Progenitor cell of endocrine pancreas (in vitro differentiated cells): ENCODE results near the gene PPIL6. TPM values are rescaled to one million over a fixed set of nuclear protein-coding genes. Genes with fewer than 3 reads are reported as not detected.
"Not testable (repeated sequence)": the region's sequence is repeated elsewhere in the genome, so short reads cannot be mapped to it uniquely, and the experiment has no call there.

ENCODE experiments used
- DNase-seq: peaks from one replicate; pipeline ENCODE4 v3.0.0; 2021; ENCODE audit warnings: low spot score; ENCODE audit not compliant: unreplicated experiment
- H3K27ac Mint-ChIP-seq: 2 replicates; pipeline ENCODE4 v1.8.0; 2021; ENCODE audit warnings: mild to moderate bottlenecking, moderate library complexity, mixed read lengths
- H3K27me3 Mint-ChIP-seq: 2 replicates; pipeline ENCODE4 v1.8.0; 2021; ENCODE audit warnings: mixed read lengths
- H3K36me3 Mint-ChIP-seq: 2 replicates; pipeline ENCODE4 v1.8.0; 2022; ENCODE audit warnings: mixed read lengths; ENCODE audit not compliant: insufficient read depth
- H3K4me1 Mint-ChIP-seq: 2 replicates; pipeline ENCODE4 v1.8.0; 2021; ENCODE audit warnings: low read depth, mixed read lengths
- H3K4me3 Mint-ChIP-seq: 2 replicates; pipeline ENCODE4 v1.8.0; 2021; ENCODE audit warnings: low read depth, mild to moderate bottlenecking, moderate library complexity, mixed read lengths
- H3K9me3 Mint-ChIP-seq: 2 replicates; pipeline ENCODE4 v1.8.0; 2021; ENCODE audit warnings: low read depth, mixed read lengths
- total RNA-seq: library from RNA; stranded (reverse); gene quantifications from 2 replicates; pipeline ENCODE4 v1.2.1, GENCODE V29; 2021
- TF ChIP-seq, protein P1 (sequence below): fragments of 200-600 bp; sonication (generic); IDR thresholded peaks from one replicate; pipeline ENCODE4 v1.5.0; 2021; ENCODE audit warnings: antibody characterized with exemption, mild to moderate bottlenecking; ENCODE audit not compliant: unreplicated experiment

The PPIL6 gene
- total RNA-seq, 1 donor from 2014 or later, result 7.9 TPM

DNA sequence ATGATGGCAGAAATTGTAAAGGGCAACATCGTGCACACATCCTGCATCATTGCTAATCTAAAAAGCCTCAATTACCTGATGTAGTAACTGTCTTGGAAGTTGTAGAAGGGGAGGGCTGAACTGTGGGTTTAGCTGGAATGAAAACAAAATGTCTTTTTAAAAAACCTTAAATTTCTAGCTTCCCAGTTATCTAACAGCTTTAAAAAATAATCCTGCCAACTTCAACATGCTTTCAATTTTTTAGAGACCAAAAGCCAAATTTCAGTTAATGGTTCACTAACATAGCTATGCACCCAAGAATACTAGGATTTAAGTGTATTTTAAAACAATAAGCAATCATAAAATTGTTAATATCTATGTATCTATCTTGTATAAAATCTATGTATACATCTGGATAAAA is 70.1 kb downstream of the PPIL6 start:
- Mint-ChIP-seq H3K36me3 (peaks cover 30% of the 10 kb centered on the region), H3K27ac (no peak overlapping the region), H3K9me3 (no peaks in the 10 kb centered on the region), H3K4me1 (no peaks in the 10 kb centered on the region), H3K4me3 (no peak overlapping the region), H3K27me3 (no peaks in the 10 kb centered on the region)
- no peak for DNase-seq
- TF ChIP-seq, protein P1, sequence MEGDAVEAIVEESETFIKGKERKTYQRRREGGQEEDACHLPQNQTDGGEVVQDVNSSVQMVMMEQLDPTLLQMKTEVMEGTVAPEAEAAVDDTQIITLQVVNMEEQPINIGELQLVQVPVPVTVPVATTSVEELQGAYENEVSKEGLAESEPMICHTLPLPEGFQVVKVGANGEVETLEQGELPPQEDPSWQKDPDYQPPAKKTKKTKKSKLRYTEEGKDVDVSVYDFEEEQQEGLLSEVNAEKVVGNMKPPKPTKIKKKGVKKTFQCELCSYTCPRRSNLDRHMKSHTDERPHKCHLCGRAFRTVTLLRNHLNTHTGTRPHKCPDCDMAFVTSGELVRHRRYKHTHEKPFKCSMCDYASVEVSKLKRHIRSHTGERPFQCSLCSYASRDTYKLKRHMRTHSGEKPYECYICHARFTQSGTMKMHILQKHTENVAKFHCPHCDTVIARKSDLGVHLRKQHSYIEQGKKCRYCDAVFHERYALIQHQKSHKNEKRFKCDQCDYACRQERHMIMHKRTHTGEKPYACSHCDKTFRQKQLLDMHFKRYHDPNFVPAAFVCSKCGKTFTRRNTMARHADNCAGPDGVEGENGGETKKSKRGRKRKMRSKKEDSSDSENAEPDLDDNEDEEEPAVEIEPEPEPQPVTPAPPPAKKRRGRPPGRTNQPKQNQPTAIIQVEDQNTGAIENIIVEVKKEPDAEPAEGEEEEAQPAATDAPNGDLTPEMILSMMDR, result no peak

DNA sequence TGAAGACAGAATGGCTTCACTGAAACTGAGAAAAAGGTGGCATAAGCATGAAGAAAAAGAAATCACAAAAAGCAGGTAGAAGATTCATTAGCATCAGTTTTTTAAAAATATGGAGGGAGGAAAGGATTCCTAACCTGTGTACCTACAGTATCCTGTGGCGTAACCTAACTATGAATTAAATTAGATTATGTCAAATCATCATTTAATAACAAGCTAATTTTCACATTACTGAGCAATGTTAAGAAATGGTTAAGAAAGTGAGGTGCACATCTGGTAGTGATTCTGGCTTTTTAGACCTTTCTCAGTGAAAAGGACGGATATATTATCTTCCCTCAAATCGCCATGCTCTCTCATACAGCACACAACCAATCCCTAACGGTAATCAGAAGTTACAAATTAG is 70.7 kb downstream of the PPIL6 start:
- no peaks in the 10 kb centered on the region for H3K4me1 Mint-ChIP-seq
- H3K9me3 Mint-ChIP-seq, result no peaks in the 10 kb centered on the region
- H3K27ac Mint-ChIP-seq, result no peak overlapping the region
- no peak for DNase-seq
- no peak overlapping the region for H3K4me3 Mint-ChIP-seq
- H3K27me3 Mint-ChIP-seq, result no peaks in the 10 kb centered on the region
- TF ChIP-seq, protein P1, result no peak
- peaks cover 34% of the 10 kb centered on the region for H3K36me3 Mint-ChIP-seq

DNA sequence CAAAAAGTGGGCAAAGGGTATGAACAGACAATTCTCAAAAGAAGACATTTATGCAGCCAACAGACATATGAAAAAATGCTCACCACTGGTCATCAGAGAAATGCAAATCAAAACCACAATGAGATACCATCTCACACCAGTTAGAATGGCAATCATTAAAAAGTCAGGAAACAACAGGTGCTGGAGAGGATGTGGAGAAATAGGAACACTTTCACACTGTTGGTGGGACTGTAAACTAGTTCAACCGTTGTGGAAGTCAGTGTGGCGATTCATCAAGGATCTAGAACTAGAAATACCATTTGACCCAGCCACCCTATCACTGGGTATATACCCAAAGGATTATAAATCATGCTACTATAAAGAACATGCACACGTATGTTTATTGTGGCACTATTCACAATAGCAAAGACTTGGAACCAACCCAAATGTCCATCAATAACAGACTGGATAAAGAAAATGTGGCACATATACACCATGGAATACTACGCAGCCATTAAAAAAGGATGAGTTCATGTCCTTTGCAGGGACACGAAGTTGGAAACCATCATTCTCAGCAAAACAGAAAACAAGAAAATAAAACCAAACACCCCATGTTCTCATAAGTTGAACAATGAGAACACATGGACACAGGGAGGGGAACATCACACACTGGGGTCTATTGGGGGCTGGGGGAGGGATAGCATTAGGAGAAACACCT is 75.9 kb downstream of the PPIL6 start:
- DNase-seq, H3K9me3 Mint-ChIP-seq, H3K4me1 Mint-ChIP-seq, H3K27ac Mint-ChIP-seq, H3K4me3 Mint-ChIP-seq, H3K27me3 Mint-ChIP-seq: not testable (repeated sequence)
- H3K36me3 Mint-ChIP-seq, result peaks cover 58% of the 10 kb centered on the region

DNA sequence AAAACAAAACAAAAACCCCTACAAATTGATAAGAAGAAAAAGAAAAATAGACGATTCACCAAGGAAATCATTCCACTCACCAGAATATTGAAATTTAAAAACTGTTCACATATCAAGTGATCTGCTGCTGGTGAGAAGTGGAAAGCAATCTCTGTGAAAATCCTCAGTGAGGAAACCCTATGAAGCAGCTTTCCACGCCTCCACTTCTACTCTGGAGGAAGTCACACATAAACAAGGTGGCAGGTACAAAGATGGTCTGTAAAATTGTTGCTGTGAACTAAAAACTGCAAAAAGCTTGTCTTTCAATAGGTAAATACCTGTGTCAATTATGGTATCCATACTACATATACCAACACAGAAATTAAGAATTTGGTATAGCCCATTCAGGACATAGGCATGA is 76.7 kb downstream of the PPIL6 start:
- Mint-ChIP-seq H3K9me3 (peaks cover 3% of the 10 kb centered on the region), H3K36me3 (peaks cover 62% of the 10 kb centered on the region), H3K4me1 (no peaks in the 10 kb centered on the region), H3K27ac (no peak overlapping the region), H3K27me3 (no peaks in the 10 kb centered on the region), H3K4me3 (no peak overlapping the region)
- TF ChIP-seq, protein P1, result no peak
- DNase-seq, result no peak

DNA sequence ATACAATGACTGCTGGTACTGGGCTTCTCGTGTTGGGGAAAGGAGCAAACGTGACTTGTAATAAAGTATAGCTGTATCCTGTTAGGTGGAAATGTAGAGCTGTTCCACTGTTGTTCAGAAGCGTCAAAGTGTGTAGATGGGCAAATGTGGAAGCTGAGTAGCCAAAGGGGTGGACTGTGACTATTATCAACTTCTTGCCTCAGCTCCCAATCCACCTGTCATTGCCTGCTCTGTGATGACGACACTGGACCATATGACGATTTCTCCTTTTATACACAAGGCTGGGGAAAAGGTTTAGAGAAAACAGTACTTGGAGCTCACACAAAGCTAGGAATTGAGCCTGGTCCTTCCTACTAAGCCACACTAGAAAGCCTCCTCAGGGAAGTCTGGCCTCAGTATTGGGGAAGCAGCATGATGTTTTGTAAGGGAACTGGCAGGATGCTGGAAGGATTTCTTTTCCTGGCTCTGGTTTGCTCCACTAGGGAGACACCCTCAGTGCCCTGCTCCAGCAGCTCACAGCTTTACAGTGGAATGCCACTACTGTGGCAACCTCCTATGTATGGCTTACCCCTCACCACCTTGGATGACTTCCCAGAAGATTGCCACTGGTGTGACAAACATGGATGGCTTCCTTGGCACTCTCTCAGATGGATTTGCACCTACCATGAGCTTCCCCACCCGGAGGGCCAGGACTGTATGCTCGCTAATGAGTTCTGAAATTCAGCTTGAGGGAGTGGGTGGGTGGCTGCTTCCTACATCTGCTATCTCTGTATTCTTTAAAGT is 78.1 kb downstream of the PPIL6 start:
- Mint-ChIP-seq H3K36me3 (peaks cover 71% of the 10 kb centered on the region), H3K27me3 (no peaks in the 10 kb centered on the region), H3K9me3 (peaks cover 3% of the 10 kb centered on the region), H3K4me3 (no peak overlapping the region), H3K4me1 (no peaks in the 10 kb centered on the region), H3K27ac (no peak overlapping the region)
- no peak for DNase-seq
- TF ChIP-seq, protein P1, result no peak

DNA sequence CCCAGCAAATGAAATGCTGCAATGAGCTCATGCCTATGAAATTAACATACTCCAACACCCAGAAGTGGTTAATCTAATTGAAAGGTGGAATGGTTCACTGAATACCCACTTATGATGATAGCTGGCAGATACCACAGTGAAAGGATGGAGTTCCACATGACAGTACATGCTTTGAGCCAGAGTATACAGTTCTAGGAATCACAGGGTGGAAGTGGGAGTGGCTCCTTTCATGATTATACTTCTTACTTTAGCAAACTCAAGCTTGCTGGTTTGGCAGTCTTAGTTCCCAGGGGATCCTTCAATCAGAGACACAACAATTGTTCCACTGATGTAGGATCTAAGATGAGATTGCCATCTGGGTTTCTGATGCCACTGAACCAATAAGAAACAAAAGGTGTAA is 79.6 kb downstream of the PPIL6 start:
- peaks cover 5% of the 10 kb centered on the region for H3K9me3 Mint-ChIP-seq
- H3K4me1 Mint-ChIP-seq, result no peaks in the 10 kb centered on the region
- DNase-seq, result no peak
- no peaks in the 10 kb centered on the region for H3K27me3 Mint-ChIP-seq
- no peak overlapping the region for H3K4me3 Mint-ChIP-seq
- TF ChIP-seq, protein P1, result no peak
- H3K36me3 Mint-ChIP-seq, result peaks cover 73% of the 10 kb centered on the region
- H3K27ac Mint-ChIP-seq, result no peak overlapping the region
